Vagina (tissue), 2 donors: ENCODE results near the gene WFIKKN1. TPM values are rescaled to one million over a fixed set of nuclear protein-coding genes. Genes with fewer than 3 reads are reported as not detected.

ENCODE experiments used
- DNase-seq, 2 donors: peaks; one replicate each; pipeline ENCODE4 v3.0.0-alpha.2; 2017; ENCODE audit errors: extremely low spot score in 2 of 2
- H3K27ac ChIP-seq: fragments of 200-600 bp; sonication (generic); one replicate; pipeline ENCODE4 v1.5.1; 2019
- H3K27me3 ChIP-seq: fragments of 200-600 bp; sonication (generic); one replicate; pipeline ENCODE4 v1.5.1; 2019
- H3K36me3 ChIP-seq, 2 donors: fragments of 200-600 bp; sonication (generic); one replicate each; pipeline ENCODE4 v1.5.1; 2017 to 2019
- H3K4me1 ChIP-seq: fragments of 200-600 bp; sonication (generic); one replicate; pipeline ENCODE4 v1.5.1; 2019
- H3K4me3 ChIP-seq, 2 donors: fragments of 200-600 bp; sonication (generic); 1 replicate in 1 of 2; 2 replicates in 1 of 2; pipeline ENCODE4 v1.5.1; 2016 to 2019
- H3K9me3 ChIP-seq: fragments of 200-600 bp; sonication (generic); one replicate; pipeline ENCODE4 v1.5.1; 2019
- POLR2A ChIP-seq, 2 donors: fragments of 450-650 bp; IDR thresholded peaks; one replicate each; pipeline ENCODE4 v1.6.1; 2017; ENCODE audit warnings: antibody characterized with exemption in 2 of 2, mild to moderate bottlenecking in 2 of 2, moderate library complexity in 2 of 2
- POLR2AphosphoS5 ChIP-seq, 2 donors: sonication (generic); formaldehyde crosslinking; IDR thresholded peaks; one replicate each; pipeline ENCODE4 v1.9.0; 2017; ENCODE audit warnings: antibody characterized with exemption in 2 of 2, mild to moderate bottlenecking in 2 of 2, low read depth in 1 of 2; ENCODE audit not compliant: insufficient read depth in 1 of 2
- intact Hi-C: fragments of 100-400 bp; cut with DNase I; formaldehyde crosslinking; loops from one replicate; pipeline ENCODE4 v1.15.1; 2023
- total RNA-seq: library from RNA; depleted of rRNA; stranded (reverse); fragments of >200 nt; gene quantifications from one replicate; pipeline ENCODE4 v1.2.3, GENCODE V29; 2016
- TF ChIP-seq, protein P1 (sequence below), 3 experiments: fragments of 450-650 bp in 2 of 3; fragments of 200-600 bp in 1 of 3; sonication (generic) in 1 of 3; IDR thresholded peaks; one replicate each; pipeline ENCODE4 v1.5.1; 2017 to 2019; ENCODE audit warnings: antibody characterized with exemption in 3 of 3, mild to moderate bottlenecking in 2 of 3, moderate library complexity in 2 of 3

WFIKKN1 gene
- total RNA-seq, 1 donor from 2014 or later = 3.2 TPM

DNA sequence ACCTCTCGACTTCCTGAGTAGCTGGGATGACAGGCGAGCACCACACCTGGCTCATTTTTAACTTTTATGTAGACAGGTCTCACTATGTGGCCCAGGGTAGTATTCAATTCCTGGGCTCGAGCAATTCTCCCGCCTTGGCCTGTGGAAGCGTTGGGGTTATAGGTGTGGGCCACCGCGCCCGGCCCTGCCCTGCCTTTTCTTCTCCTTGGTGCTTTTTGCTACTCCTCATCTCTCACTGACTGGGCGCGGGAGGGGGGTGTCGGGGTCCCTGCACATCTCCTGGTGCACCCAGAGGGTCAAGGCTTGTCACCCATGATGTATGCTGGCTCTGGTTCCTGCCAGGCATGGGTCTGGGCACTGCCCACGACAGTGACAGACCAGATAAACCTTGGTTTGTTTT, 13.8 kb downstream of the WFIKKN1 start:
- no peak overlapping the region for H3K27ac ChIP-seq
- H3K4me1 ChIP-seq = peaks cover 63% of the 10 kb centered on the region
- no peaks in the 10 kb centered on the region for H3K27me3 ChIP-seq
- TF ChIP-seq, protein P1, sequence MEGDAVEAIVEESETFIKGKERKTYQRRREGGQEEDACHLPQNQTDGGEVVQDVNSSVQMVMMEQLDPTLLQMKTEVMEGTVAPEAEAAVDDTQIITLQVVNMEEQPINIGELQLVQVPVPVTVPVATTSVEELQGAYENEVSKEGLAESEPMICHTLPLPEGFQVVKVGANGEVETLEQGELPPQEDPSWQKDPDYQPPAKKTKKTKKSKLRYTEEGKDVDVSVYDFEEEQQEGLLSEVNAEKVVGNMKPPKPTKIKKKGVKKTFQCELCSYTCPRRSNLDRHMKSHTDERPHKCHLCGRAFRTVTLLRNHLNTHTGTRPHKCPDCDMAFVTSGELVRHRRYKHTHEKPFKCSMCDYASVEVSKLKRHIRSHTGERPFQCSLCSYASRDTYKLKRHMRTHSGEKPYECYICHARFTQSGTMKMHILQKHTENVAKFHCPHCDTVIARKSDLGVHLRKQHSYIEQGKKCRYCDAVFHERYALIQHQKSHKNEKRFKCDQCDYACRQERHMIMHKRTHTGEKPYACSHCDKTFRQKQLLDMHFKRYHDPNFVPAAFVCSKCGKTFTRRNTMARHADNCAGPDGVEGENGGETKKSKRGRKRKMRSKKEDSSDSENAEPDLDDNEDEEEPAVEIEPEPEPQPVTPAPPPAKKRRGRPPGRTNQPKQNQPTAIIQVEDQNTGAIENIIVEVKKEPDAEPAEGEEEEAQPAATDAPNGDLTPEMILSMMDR (IDR thresholded peaks at IDR 0.05) = no peak
- no peak for TF ChIP-seq POLR2A (IDR thresholded peaks at IDR 0.05)
- no peak for TF ChIP-seq POLR2AphosphoS5 (IDR thresholded peaks at IDR 0.05; ENCODE audit: insufficient read depth in 1 of 2, low read depth in 1 of 2)
- no peak for DNase-seq
- H3K9me3 ChIP-seq = no peaks in the 10 kb centered on the region
- H3K4me3 ChIP-seq = no peak overlapping the region
- H3K36me3 ChIP-seq = no peaks in the 10 kb centered on the region
- intact Hi-C loops = loop anchor here (10.0 kb wide), 1 partner anchor 260 kb away; the partner anchor contains the start of gene PGAP6

DNA sequence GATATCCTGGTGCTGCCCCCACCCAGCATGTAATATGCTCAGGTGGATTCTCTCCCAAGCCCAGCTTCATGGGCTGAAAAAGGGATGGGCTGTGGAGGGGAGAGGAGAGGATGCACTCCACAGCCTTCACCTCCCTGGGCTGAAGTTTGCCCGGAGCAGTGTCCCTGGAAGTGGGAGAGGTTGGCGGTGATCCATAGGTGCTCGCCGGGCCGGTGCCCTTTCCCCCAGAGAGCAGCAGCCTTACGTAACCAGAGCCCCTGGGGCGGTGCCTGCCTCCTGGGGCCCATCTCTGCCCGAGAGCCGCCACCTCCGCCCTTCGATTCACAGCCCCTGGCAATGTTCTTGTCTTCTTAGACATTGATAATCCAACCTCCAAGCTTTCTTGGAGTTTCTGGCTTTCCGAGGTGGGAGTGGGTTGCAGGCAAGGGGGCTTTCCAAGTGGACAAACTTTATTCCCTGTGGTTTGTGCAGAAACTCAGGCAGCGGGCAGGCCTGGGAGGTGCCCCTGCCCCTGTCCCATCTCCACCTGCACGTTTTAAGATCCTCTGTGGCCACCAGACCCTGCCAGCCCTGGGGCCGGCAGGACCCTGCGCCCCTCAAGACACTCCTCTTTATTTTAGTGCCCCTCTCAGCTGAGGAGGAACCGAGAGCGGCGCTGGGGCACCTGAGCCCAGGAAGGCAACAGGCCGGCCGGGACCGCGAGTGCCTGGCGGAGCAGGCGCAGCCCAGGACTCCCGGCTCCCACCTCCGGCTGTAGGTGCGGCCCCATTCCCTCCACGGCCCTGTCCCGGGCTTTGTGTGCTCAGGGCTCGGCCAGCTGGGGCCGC, 15.3 kb downstream of the WFIKKN1 start:
- no peak for DNase-seq
- Histone ChIP-seq H3K9me3 (no peaks in the 10 kb centered on the region), H3K4me1 (peaks cover 66% of the 10 kb centered on the region), H3K27me3 (no peaks in the 10 kb centered on the region), H3K27ac (no peak overlapping the region), H3K4me3 (no peak overlapping the region), H3K36me3 (no peaks in the 10 kb centered on the region)
- intact Hi-C loops = loop anchor here (10.0 kb wide), 1 partner anchor 261 kb away; the partner anchor contains the start of gene PGAP6
- TF ChIP-seq POLR2A (IDR thresholded peaks at IDR 0.05) = no peak
- TF ChIP-seq, protein P1 (IDR thresholded peaks at IDR 0.05) = no peak
- TF ChIP-seq POLR2AphosphoS5 (IDR thresholded peaks at IDR 0.05; ENCODE audit: insufficient read depth in 1 of 2, low read depth in 1 of 2) = no peak

DNA sequence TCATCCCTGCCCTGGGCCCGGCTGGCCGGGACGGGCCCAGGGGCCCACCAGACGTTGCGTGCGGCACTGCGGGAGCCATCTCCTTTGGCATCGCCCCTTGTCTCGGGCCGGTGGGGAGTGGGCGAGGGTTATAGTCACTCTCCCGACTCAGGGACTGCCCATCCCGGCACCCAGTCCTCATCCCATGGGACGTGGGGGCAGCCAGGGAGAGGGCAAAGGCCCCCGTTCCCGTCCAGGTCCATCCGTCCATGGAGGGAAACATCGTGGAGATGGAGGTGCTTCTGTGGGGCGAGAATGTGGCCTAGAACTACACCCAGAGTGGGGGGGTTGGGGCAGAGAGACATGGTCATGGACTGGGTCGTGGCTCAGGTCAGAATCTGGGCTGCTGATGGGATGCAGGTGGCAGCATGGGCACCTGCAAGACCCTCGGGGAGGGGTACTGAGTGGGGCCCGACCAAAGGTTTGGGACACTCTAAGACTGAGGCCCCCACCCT, 15.9 kb downstream of the WFIKKN1 start:
- Histone ChIP-seq H3K27me3 (no peaks in the 10 kb centered on the region), H3K36me3 (no peaks in the 10 kb centered on the region), H3K9me3 (no peaks in the 10 kb centered on the region), H3K27ac (no peak overlapping the region), H3K4me1 (peaks cover 60% of the 10 kb centered on the region), H3K4me3 (no peak overlapping the region)
- no peak for TF ChIP-seq POLR2AphosphoS5 (IDR thresholded peaks at IDR 0.05; ENCODE audit: insufficient read depth in 1 of 2, low read depth in 1 of 2)
- no peak for TF ChIP-seq POLR2A (IDR thresholded peaks at IDR 0.05)
- TF ChIP-seq, protein P1 (IDR thresholded peaks at IDR 0.05) = no peak
- intact Hi-C loops = loop anchor here (10.0 kb wide), 1 partner anchor 262 kb away; the partner anchor contains the start of gene PGAP6
- no peak for DNase-seq

DNA sequence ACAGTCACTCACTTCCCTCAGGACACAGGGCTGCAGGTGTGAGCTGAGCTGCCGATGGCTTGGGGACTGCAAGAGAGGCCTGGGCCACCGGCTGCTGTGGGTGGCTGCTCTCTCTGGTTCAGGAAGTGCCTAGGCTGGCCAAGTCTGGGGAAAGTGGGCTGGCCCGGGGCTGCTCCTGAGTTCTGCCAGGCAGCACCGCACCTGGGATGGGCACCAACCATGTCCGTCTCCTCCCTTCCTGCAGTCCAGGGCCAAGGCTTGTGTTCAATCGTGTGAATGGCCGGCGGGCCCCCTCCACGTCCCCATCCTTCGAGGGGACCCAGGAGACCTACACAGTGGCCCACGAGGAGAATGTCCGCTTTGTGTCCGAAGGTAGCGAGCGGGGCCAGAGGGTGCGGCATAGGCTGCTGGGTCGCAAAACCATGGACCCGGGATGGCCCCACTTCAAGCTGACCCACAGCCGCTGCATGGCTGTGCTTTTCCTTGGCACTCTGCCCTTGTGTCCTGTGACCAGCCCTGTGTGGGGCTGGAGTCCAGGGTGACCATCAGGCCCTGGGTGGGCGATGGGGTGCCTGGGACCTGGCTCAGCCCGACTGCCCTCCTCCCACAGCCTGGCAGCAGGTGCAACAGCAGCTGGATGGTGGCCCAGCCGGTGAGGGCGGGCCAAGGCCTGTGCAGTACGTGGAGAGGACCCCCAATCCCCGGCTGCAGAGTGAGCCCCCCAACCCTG, 16.6 kb downstream of the WFIKKN1 start:
- intact Hi-C loops = loop anchor here (10.0 kb wide), 1 partner anchor 263 kb away; the partner anchor contains the start of gene PGAP6
- Histone ChIP-seq H3K4me3 (no peak overlapping the region), H3K27me3 (no peaks in the 10 kb centered on the region), H3K27ac (no peak overlapping the region), H3K36me3 (no peaks in the 10 kb centered on the region), H3K9me3 (no peaks in the 10 kb centered on the region), H3K4me1 (peaks cover 59% of the 10 kb centered on the region)
- TF ChIP-seq POLR2AphosphoS5 (IDR thresholded peaks at IDR 0.05; ENCODE audit: insufficient read depth in 1 of 2, low read depth in 1 of 2) (no peak), POLR2A (IDR thresholded peaks at IDR 0.05) (no peak)
- TF ChIP-seq, protein P1 (IDR thresholded peaks at IDR 0.05) = no peak
- no peak for DNase-seq
